ENCODE results near the gene SORCS2.

SORCS2 gene

GRCh38 chr4:7760706-7761105 lies 568.4 kb downstream of the SORCS2 start:
- in situ Hi-C loops (cut with HindIII; ENCODE audit: low sequenced_read_pairs), result no loop called here

GRCh38 chr4:7761312-7761711 lies 569.0 kb downstream of the SORCS2 start:
- in situ Hi-C loops (cut with HindIII; ENCODE audit: low sequenced_read_pairs), result no loop called here

- in situ Hi-C loops (cut with HindIII; ENCODE audit: low sequenced_read_pairs), result no loop called here
Observed at GRCh38 chr4:7761720-7762119, 569.4 kb downstream of the SORCS2 start.

GRCh38 chr4:7762376-7763030 lies 570.2 kb downstream of the SORCS2 start:
- in situ Hi-C loops (cut with HindIII; ENCODE audit: low sequenced_read_pairs), result no loop called here

GRCh38 chr4:7763106-7763505 lies 570.8 kb downstream of the SORCS2 start:
- in situ Hi-C loops (cut with HindIII; ENCODE audit: low sequenced_read_pairs), result no loop called here

- in situ Hi-C loops (cut with HindIII; ENCODE audit: low sequenced_read_pairs), result no loop called here
Observed at GRCh38 chr4:7763788-7764187, 571.5 kb downstream of the SORCS2 start.

- in situ Hi-C loops (cut with HindIII; ENCODE audit: low sequenced_read_pairs), result no loop called here
Observed at GRCh38 chr4:7764466-7764865, 572.1 kb downstream of the SORCS2 start.

- in situ Hi-C loops (cut with HindIII; ENCODE audit: low sequenced_read_pairs), result no loop called here
Observed at GRCh38 chr4:7765666-7766065, 573.3 kb downstream of the SORCS2 start.

- in situ Hi-C loops (cut with HindIII; ENCODE audit: low sequenced_read_pairs), result no loop called here
Observed at GRCh38 chr4:7766086-7766485, 573.7 kb downstream of the SORCS2 start.

- in situ Hi-C loops (cut with HindIII; ENCODE audit: low sequenced_read_pairs), result no loop called here
Observed at GRCh38 chr4:7766661-7767345, 574.5 kb downstream of the SORCS2 start.

GRCh38 chr4:7767526-7767925 lies 575.2 kb downstream of the SORCS2 start:
- in situ Hi-C loops (cut with HindIII; ENCODE audit: low sequenced_read_pairs), result no loop called here

- in situ Hi-C loops (cut with HindIII; ENCODE audit: low sequenced_read_pairs), result no loop called here
Observed at GRCh38 chr4:7767966-7768365, 575.6 kb downstream of the SORCS2 start.

GRCh38 chr4:7768736-7769135 lies 576.4 kb downstream of the SORCS2 start:
- in situ Hi-C loops (cut with HindIII; ENCODE audit: low sequenced_read_pairs), result no loop called here

- in situ Hi-C loops (cut with HindIII; ENCODE audit: low sequenced_read_pairs), result no loop called here
Observed at GRCh38 chr4:7769396-7770223, 577.3 kb downstream of the SORCS2 start.

GRCh38 chr4:7770224-7771050 lies 578.1 kb downstream of the SORCS2 start:
- in situ Hi-C loops (cut with HindIII; ENCODE audit: low sequenced_read_pairs), result no loop called here

- in situ Hi-C loops (cut with HindIII; ENCODE audit: low sequenced_read_pairs), result no loop called here
Observed at GRCh38 chr4:7771056-7771455, 578.7 kb downstream of the SORCS2 start.

GRCh38 chr4:7771541-7772507 lies 579.5 kb downstream of the SORCS2 start:
- in situ Hi-C loops (cut with HindIII; ENCODE audit: low sequenced_read_pairs), result no loop called here

GRCh38 chr4:7772711-7773385 lies 580.5 kb downstream of the SORCS2 start:
- in situ Hi-C loops (cut with HindIII; ENCODE audit: low sequenced_read_pairs), result no loop called here

All from DLD1 (cell line).